Fibroblast of villous mesenchyme (primary cell): ENCODE results near the gene HTR5A. TPM values are rescaled to one million over a fixed set of nuclear protein-coding genes. Genes with fewer than 3 reads are reported as not detected.

Experiments
- DNase-seq: peaks from one replicate; pipeline ENCODE4 v3.0.0-alpha.2; 2010; ENCODE audit warnings: low read depth
- H3K4me3 ChIP-seq: 2 replicates; pipeline ENCODE4 v1.5.1; 2011; ENCODE audit warnings: low read depth, mild to moderate bottlenecking, low read length
- CTCF ChIP-seq: IDR thresholded peaks from 2 replicates; pipeline ENCODE4 v1.5.1; 2012; ENCODE audit warnings: low read depth, mild to moderate bottlenecking, low read length; ENCODE audit not compliant: insufficient read depth
- total RNA-seq: library from RNA; depleted of rRNA; stranded (reverse); fragments of >200 nt; gene quantifications from 2 replicates; pipeline ENCODE4 v1.2.3, GENCODE V29; 2012

The HTR5A gene
- total RNA-seq, 1 donor, result not detected

GRCh38 chr7:155059703-155060102 lies 10.4 kb upstream of the HTR5A start:
- no peak for TF ChIP-seq CTCF
- no peak for DNase-seq

GRCh38 chr7:155062411-155062810 lies 7.7 kb upstream of the HTR5A start:
- no peak for DNase-seq
- no peak for TF ChIP-seq CTCF
- no peak overlapping the region for H3K4me3 ChIP-seq

More at GRCh38 chr7:155059703-155060102, 10.4 kb upstream of the HTR5A start:
- H3K4me3 ChIP-seq, result no peak overlapping the region

GRCh38 chr7:155064186-155064585 lies 5.9 kb upstream of the HTR5A start:
- TF ChIP-seq CTCF, result no peak
- no peak for DNase-seq
- H3K4me3 ChIP-seq, result no peak overlapping the region

- no peak for TF ChIP-seq CTCF
- H3K4me3 ChIP-seq, result no peak overlapping the region
- DNase-seq, result peak; percentile 7
These were observed 3.6 kb upstream of the HTR5A start for GRCh38 chr7:155066417-155066950.

GRCh38 chr7:155071121-155071651 lies 1.1 kb downstream of the HTR5A start:
- TF ChIP-seq CTCF, result no peak
- no peak overlapping the region for H3K4me3 ChIP-seq
- no peak for DNase-seq

GRCh38 chr7:155071916-155072571 lies 1.9 kb downstream of the HTR5A start:
- DNase-seq, result no peak
- no peak overlapping the region for H3K4me3 ChIP-seq
- no peak for TF ChIP-seq CTCF
